Stimulated activated CD4-positive, alpha-beta T cell treated with anti-CD3 and anti-CD28 coated beads, Interleukin-4, amount 100 ng/mL, for 4 hours (primary cell): ENCODE measurements around the gene PCLAF.

Experiments
- DNase-seq, 2 experiments: peaks; one replicate each; pipeline ENCODE4 v3.0.0-alpha.2; 2020

The PCLAF gene

GRCh38 chr15:64314456-64314855 lies 66.8 kb downstream of the PCLAF start:
- DNase-seq: no peak
